ENCODE measurements around the gene ETHE1. TPM values are rescaled to one million over a fixed set of nuclear protein-coding genes. Genes with fewer than 3 reads are reported as not detected.
"Not testable (repeated sequence)": the region's sequence is repeated elsewhere in the genome, so short reads cannot be mapped to it uniquely, and the experiment has no call there.

Gene ETHE1
- total and polyA plus RNA-seq, 2 donors (not counting 1 experiment from before 2014, with no cell fraction given), result 16.0 to 39.4 TPM

GRCh38 chr19:43548706-43549105, 21.7 kb upstream of the ETHE1 start:
- CTCF ChIA-PET, result interaction anchor here (0.7 kb wide), 1 partner anchor 124 kb away, joined by 3 read pairs; no protein-coding TSS in a partner anchor
- DNase-seq, result no peak
- Mint-ChIP-seq H3K4me1 (no peaks in the 10 kb centered on the region), H3K9me3 (ENCODE audit: insufficient read depth) (no peaks in the 10 kb centered on the region), H3K27ac (no peak overlapping the region), H3K27me3 (no peaks in the 10 kb centered on the region), H3K4me3 (no peak overlapping the region)
- Histone ChIP-seq H3K9me3 (ENCODE audit: control extremely low read depth in 1 of 3, control insufficient read depth in 2 of 3, insufficient read depth in 1 of 3, low read length in 2 of 3) (no peaks in the 10 kb centered on the region), H4K20me1 (ENCODE audit: control insufficient read depth, insufficient read depth, low read length, poor library complexity, severe bottlenecking) (peaks cover 15% of the 10 kb centered on the region), H3K9ac (ENCODE audit: low read length) (no peak overlapping the region), H2AFZ (ENCODE audit: insufficient read depth, low read depth, low read length, poor library complexity, severe bottlenecking) (no peak overlapping the region), H3K4me2 (replicated peaks; ENCODE audit: low read depth, low read length, poor library complexity, severe bottlenecking) (no peak overlapping the region), H3K4me3 (ENCODE audit: control extremely low read depth in 1 of 5, extremely low read depth in 1 of 5, insufficient read depth in 1 of 5, low read depth in 2 of 5, low read length in 4 of 5) (no peak overlapping the region), H3K4me1 (ENCODE audit: control insufficient read depth in 2 of 2, insufficient read depth in 2 of 2, low read length in 2 of 2) (no peaks in the 10 kb centered on the region), H3K79me2 (ENCODE audit: control insufficient read depth, insufficient read depth, low read length) (peaks cover 6% of the 10 kb centered on the region), H3K36me3 (replicated peaks in 1 of 2; ENCODE audit: control extremely low read depth in 1 of 2, control insufficient read depth in 1 of 2, extremely low read depth in 1 of 2, insufficient read depth in 2 of 2, low read length in 1 of 2) (peaks cover 3 to 66% of the 10 kb centered on the region in 2 experiments), H3K27ac (ENCODE audit: low read length in 2 of 2) (no peak overlapping the region), H3K27me3 (replicated peaks in 1 of 4; ENCODE audit: control extremely low read depth in 1 of 4, control insufficient read depth in 3 of 4, insufficient read depth in 4 of 4, low read length in 3 of 4) (no peaks in the 10 kb centered on the region)
- TF ChIP-seq EZH2 (IDR thresholded peaks at IDR 0.05; ENCODE audit: borderline replicate concordance, insufficient read depth, low read depth, low read length, poor library complexity, severe bottlenecking) (no peak), CTCF (IDR thresholded peaks at IDR 0.05) (no peak)
- ATAC-seq (ENCODE audit: low read depth), result no peak
- intact Hi-C loops (cut with micrococcal nuclease), result no loop called here
- 100% methylated on average over 1 of the region's 2 CpGs for WGBS (ENCODE audit: insufficient coverage)
- POLR2A ChIA-PET, result no interaction called here

- not testable (repeated sequence) for ATAC-seq (ENCODE audit: low read depth)
- WGBS (ENCODE audit: insufficient coverage), result no CpG with 5 or more reads among the region's 24 CpGs
Observed at GRCh38 chr19:43547926-43548325, 20.9 kb upstream of the ETHE1 start.

More at GRCh38 chr19:43547926-43548325, 20.9 kb upstream of the ETHE1 start:
- DNase-seq; H3K27ac Mint-ChIP-seq; H3K4me1 Mint-ChIP-seq; H4K20me1 ChIP-seq (ENCODE audit: control insufficient read depth, insufficient read depth, low read length, poor library complexity, severe bottlenecking); H3K4me3 Mint-ChIP-seq; H3K27me3 ChIP-seq (replicated peaks in 1 of 4; ENCODE audit: control extremely low read depth in 1 of 4, control insufficient read depth in 3 of 4, insufficient read depth in 4 of 4, low read length in 3 of 4); H3K27ac ChIP-seq (ENCODE audit: low read length in 2 of 2); H3K4me3 ChIP-seq (ENCODE audit: control extremely low read depth in 1 of 5, extremely low read depth in 1 of 5, insufficient read depth in 1 of 5, low read depth in 2 of 5, low read length in 4 of 5); POLR2A ChIA-PET; H3K27me3 Mint-ChIP-seq; H3K79me2 ChIP-seq (ENCODE audit: control insufficient read depth, insufficient read depth, low read length); H3K4me1 ChIP-seq (ENCODE audit: control insufficient read depth in 2 of 2, insufficient read depth in 2 of 2, low read length in 2 of 2); H3K9me3 Mint-ChIP-seq (ENCODE audit: insufficient read depth); H2AFZ ChIP-seq (ENCODE audit: insufficient read depth, low read depth, low read length, poor library complexity, severe bottlenecking); H3K9me3 ChIP-seq (ENCODE audit: control extremely low read depth in 1 of 3, control insufficient read depth in 2 of 3, insufficient read depth in 1 of 3, low read length in 2 of 3); H3K4me2 ChIP-seq (replicated peaks; ENCODE audit: low read depth, low read length, poor library complexity, severe bottlenecking); intact Hi-C loops (cut with micrococcal nuclease); H3K9ac ChIP-seq (ENCODE audit: low read length); CTCF ChIA-PET: not testable (repeated sequence)
- H3K36me3 ChIP-seq (replicated peaks in 1 of 2; ENCODE audit: control extremely low read depth in 1 of 2, control insufficient read depth in 1 of 2, extremely low read depth in 1 of 2, insufficient read depth in 2 of 2, low read length in 1 of 2), result peaks cover 1 to 67% of the 10 kb centered on the region in 2 experiments

Measured in B cell (primary cell).